HL-60/S4 treated with retinoic acid at 250 ng/mL for 4 days and 3 days (cell line): ENCODE results near the gene CPE.

Experiments
- in situ Hi-C: fragments of 300-500 bp; cut with MboI; formaldehyde crosslinking; loops from 2 replicates; pipeline ENCODE4 v1.7.0; 2022; ENCODE audit warnings: low sequenced_read_pairs

The CPE gene

DNA sequence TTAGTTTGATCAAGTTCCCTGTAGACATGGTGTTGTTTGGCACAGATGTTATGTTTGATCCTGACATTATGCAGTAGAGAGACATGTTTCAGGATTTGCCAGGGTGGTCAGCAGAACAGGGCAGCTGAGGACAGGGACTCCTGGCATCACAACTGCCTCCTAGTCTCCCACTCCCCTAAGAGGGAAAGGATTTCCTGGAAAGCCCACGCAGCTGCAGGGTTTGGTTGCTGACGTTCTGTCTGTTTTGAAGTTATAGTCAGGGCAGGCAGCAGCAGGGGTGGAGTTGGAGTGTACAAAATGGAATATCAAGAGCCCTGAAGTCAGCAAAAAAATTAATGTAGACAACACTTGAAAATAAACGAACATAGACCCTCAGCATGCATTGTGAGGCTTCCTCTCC is 125.4 kb downstream of the CPE start:
- in situ Hi-C loops = no loop called here

DNA sequence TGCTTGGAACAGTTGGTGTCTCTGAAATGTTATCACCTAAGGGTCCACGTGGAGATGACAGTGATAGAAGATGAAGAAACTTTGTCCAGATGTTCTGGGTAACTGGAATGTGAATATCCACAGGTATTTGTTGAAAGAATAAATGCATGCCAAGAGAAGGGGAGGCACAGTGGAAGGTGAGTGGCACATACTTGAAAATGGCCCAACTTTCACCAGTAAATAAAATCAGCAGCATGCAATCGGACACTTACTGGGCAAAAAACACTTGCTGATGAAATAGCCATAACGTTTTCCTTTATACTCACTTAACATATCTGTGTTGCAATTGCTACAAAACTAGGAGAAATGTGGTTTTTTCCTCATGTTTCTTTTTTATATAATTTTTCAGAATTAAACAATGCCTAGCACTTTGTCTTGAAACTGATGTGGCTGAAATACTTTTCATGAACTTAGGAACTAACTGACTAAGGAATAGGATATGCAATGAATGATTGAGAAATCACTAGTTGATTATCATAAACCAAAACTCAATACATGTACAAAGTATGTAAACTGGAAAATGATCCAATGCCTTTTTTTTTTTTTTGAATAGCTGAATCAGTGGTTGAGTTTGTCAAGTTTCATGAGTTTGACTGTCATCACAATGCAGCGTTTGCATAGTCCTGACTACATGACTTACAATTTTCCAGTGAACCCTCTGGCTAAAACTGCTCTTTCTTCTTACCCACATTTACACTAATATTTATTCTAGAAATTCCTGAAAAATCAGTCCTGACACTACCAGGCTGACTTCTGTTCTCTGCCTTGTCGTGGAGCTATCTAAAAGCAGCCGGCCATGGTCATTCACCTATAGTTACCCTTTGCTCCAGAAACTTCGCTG is 127.4 kb downstream of the CPE start:
- in situ Hi-C loops = no loop called here

GRCh38 chr4:165506849-165507248 is 128.0 kb downstream of the CPE start:
- in situ Hi-C loops = no loop called here

GRCh38 chr4:165507381-165507780 is 128.6 kb downstream of the CPE start:
- in situ Hi-C loops = no loop called here

GRCh38 chr4:165508372-165509120 is 129.7 kb downstream of the CPE start:
- in situ Hi-C loops = no loop called here

DNA sequence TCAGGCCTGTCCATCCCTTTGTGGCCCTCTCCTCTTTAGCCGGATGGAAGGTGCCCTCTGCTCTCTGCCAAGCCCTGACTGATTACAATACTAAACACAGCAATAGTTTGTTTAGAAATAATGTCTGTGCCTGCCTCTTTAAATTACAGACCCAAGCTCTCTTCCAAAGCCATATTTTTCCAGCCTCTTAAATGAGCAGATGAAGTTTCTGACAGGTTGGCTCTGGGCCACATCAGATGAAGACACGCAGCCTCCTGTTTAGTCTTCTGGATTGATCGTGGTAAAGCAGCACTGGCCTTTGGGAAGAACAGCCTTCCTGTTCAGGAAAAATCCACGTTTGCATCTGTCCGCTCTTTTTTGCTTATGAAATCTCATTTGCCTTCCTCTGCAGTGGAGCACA is 133.6 kb downstream of the CPE start:
- in situ Hi-C loops = no loop called here

DNA sequence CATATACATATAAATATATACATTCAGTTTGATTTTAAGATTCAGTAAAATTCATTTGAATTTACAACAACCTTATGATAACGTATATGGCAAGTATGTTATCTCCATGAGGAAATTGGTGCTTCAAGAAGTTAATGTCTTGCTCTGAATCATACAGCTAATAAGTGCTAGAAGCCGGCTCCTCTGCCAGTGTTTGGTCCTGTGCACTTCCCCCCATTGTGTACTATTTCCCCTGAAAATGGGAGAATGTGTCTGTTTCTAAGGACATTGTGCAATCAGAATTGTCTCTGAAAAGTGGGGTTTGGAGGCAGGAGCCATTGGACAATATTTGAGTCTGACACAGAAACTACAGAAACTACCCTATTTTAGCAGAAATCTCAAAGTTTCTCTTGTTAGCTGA is 135.9 kb downstream of the CPE start:
- in situ Hi-C loops = no loop called here

DNA sequence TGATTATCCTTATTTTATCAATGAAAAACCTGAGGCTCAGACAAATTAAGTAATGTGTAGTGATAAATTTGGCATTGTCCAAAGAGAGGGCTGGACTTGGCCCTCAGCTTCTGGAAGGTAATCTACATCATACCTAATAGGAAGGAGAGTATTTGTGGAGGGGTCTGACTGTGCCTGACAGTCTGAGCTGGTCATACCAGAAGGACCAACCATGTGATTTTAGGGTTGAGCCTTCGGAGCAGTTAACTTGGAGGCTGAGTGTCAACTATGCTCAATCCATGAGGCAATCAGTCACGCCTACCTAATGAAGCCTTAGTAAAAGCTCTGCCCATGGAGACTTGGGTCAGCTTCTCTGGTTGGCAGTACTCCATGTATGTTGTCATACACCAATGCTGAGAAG is 136.4 kb downstream of the CPE start:
- in situ Hi-C loops = no loop called here

- in situ Hi-C loops = no loop called here
These were observed 137.5 kb downstream of the CPE start for GRCh38 chr4:165516281-165516833.

- in situ Hi-C loops = no loop called here
These were observed 138.4 kb downstream of the CPE start for GRCh38 chr4:165517216-165517615.

DNA sequence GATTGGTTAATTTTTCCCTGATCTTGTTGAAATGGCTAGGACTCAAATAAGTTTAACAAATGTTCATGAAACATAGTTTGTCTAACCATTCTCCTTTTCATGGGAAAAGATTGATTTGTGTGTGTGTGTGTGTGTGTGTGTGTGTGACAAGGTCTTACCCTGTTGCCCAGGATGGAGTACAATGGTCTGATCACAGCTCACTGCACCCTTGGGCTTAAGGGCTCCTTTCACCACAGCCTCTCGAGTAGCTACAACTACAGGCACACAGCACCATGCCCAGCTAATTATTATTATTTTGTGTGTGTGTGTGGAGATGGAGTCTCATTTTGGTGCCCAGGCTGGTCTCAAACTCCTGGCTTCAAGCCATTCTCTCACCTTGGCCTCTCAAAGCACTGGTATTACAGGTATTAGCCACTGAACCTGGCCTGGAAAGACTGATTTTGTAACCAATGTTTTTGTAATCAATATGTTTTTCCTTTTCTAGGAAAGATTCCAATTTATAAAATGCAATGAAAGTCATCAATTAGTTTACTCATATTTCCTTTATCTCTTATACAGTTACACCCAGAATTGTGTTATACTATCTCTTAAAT is 139.3 kb downstream of the CPE start:
- in situ Hi-C loops = no loop called here

GRCh38 chr4:165518686-165519085 is 139.9 kb downstream of the CPE start:
- in situ Hi-C loops = no loop called here

DNA sequence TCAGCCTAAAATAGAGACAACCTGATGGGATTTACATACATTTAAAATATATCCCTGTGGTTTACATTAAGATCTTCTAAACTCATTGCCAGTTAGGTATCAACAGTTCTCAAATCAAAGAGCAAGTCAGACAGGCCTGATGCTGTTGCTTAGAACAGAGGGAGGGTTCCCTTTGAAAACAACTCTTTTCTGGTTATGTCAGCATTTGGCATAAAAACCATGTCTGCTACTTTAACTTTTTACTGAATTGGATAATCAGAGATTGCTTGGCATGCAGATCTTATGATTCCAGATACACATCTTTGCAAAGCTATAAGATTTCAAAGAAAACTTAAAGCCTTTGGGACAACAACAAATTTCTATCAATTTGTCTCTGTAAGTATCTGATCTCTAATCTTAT is 140.8 kb downstream of the CPE start:
- in situ Hi-C loops = no loop called here

DNA sequence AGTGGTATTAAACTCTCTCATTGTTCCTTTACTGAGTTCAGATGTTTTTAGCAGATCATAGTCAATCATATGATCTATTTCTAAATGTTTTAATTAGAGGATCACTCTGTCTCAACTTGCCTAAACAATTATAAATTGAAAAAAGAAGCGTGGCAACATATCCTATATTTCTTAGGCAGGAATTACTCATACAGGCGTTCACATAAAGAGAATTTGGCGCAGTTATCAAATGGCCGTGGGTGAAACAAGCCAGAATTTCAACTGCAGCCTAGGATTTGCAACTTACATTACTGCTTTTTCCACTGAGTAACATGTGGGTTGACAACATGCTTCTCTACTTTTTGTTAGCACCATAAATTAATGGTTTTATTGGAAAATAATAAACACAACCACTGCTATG is 141.3 kb downstream of the CPE start:
- in situ Hi-C loops = no loop called here

DNA sequence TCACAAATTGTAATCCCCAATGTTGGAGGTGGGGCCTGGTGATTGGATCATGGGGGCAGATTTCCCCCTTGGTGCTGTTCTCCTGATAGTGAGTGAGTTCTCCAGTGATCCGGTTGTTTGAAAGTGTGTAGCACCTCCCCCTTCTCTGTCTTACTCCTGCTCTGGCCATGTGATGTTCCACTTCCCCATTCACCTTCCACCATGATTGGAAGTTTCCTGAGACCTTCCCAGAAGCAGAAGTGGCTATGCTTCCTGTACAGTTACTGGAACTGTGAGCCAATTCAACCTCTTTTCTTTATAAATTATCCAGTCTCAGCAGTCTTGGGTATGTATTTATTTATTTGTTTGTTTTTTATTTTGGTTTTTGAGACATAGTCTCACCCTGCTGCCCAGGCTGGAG is 143.2 kb downstream of the CPE start:
- in situ Hi-C loops = no loop called here

- in situ Hi-C loops = loop anchor here (25.0 kb wide), 1 partner anchor 563 kb away; no protein-coding TSS in a partner anchor
These were observed 145.9 kb downstream of the CPE start for GRCh38 chr4:165524532-165525190.

DNA sequence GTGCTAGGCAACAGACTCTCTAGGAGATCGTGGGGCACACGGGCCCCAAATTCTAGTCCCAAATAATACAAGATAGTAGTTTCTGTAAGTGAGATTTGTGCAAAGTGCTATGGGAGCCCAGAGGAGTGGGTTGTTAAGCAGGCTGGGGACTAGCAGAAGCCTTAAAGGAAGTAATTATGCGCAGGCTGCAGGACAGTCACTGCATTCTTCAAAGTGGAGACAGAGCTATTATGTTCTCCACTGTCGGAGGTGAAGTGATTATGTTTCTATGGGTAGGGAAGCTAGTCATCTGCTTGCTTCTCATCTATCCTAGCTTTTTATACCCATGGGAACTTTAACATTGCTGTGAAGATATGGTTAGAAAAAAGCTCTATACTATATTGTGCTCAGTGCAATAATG is 154.2 kb downstream of the CPE start:
- in situ Hi-C loops = loop anchor here (25.0 kb wide), 1 partner anchor 554 kb away; no protein-coding TSS in a partner anchor

GRCh38 chr4:165537028-165537648 is 158.3 kb downstream of the CPE start:
- in situ Hi-C loops = loop anchor here (25.0 kb wide), 1 partner anchor 550 kb away; no protein-coding TSS in a partner anchor

- in situ Hi-C loops = loop anchor here (25.0 kb wide), 1 partner anchor 548 kb away; no protein-coding TSS in a partner anchor
These were observed 161.0 kb downstream of the CPE start for GRCh38 chr4:165539801-165540200.

DNA sequence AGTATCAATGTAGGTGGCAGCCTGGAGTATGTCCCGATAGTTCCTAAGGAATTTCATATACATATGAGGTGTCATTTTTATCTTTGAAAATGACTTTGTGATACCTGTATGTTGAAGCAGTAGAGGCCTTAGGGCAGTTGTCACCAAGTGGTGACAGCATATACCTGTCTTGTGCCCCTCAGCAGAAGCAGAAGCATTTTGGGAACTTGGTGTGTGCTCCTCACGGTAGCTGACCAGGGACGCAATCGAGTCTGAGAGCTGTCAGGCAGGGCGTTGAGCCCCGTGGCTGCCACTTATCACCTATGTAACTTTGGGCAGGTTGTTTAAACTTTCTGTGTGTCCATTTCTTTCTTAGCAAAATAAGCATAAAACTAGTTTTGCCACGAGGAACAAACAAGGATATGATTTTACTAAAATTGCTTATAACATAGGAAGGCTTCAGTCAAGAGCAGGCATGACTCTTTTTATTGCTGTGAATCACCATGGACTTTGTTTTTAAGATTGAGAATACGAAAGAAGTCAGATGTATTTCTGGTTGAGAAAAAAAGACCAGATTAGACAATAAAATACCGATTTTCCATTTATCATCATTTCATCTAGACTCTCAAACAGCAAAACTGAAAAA is 161.5 kb downstream of the CPE start:
- in situ Hi-C loops = loop anchor here (25.0 kb wide), 1 partner anchor 547 kb away; no protein-coding TSS in a partner anchor
